Measurements from ENCODE around the gene RNF112. TPM values are rescaled to one million over a fixed set of nuclear protein-coding genes. Genes with fewer than 3 reads are reported as not detected.

Gene RNF112
- total and polyA plus RNA-seq, 3 experiments from 2014 or later, result 0.18 to 0.22 TPM; not detected in 1

- ChIA-PET CTCF (interaction anchor here (3.1 kb wide), 1 partner anchor 24 kb away, joined by 13 read pairs; the partner anchor contains the start of gene B9D1), POLR2A (interaction anchor here (0.7 kb wide), 1 partner anchor 257 kb away, joined by 3 read pairs; no protein-coding TSS in a partner anchor)
- no peaks in the 10 kb centered on the region for H3K36me3 ChIP-seq (ENCODE audit: insufficient read depth, low read length)
- H3K27me3 Mint-ChIP-seq, result no peaks in the 10 kb centered on the region
- H3K4me3 Mint-ChIP-seq, result peak within 1 kb of the TSS in 1 of 7 donors; percentile 41
- H3K27me3 ChIP-seq (ENCODE audit: insufficient read depth, low read length, poor library complexity, severe bottlenecking), result no peaks in the 10 kb centered on the region
- H3K4me1 ChIP-seq (ENCODE audit: insufficient read depth, low read length), result no peaks in the 10 kb centered on the region
- H3K9me3 ChIP-seq (ENCODE audit: low read length), result no peaks in the 10 kb centered on the region
- peaks cover 0 to 4% (median 3%) of the 10 kb centered on the region in 3 donors for H3K4me1 Mint-ChIP-seq
- no peaks in the 10 kb centered on the region for H3K9me3 Mint-ChIP-seq
- no peak within 1 kb of the TSS for H3K4me3 ChIP-seq (ENCODE audit: low read length)
- peak in 1 of 5 donors; percentile 35 for DNase-seq
- H3K27ac ChIP-seq (ENCODE audit: low read depth, low read length), result no peak within 1 kb of the TSS
- H3K27ac Mint-ChIP-seq, result peak within 1 kb of the TSS in 4 of 8 donors; percentile 35 to 88 (median 57)
- H3K36me3 Mint-ChIP-seq, result peaks cover 0 to 23% (median 3%) of the 10 kb centered on the region in 3 donors
Measured at GRCh38 chr17:19386974-19387920, 23.8 kb upstream of the RNF112 start, which contains the start of gene MFAP4. MFAP4 (minus strand) TSS chr17:19387190; CDS start chr17:19387155, 35 bp downstream.

- peak overlapping the region in 4 of 8 donors; percentile 35 to 88 (median 57) for H3K27ac Mint-ChIP-seq
Measured at GRCh38 chr17:19387921-19388521, 23.0 kb upstream of the RNF112 start.

GRCh38 chr17:19388791-19389785 is 21.9 kb upstream of the RNF112 start:
- DNase-seq, result peak in 1 of 5 donors; percentile 19
- no peaks in the 10 kb centered on the region for H3K27me3 ChIP-seq (ENCODE audit: insufficient read depth, low read length, poor library complexity, severe bottlenecking)
- Mint-ChIP-seq H3K36me3 (peaks cover 0 to 7% (median 0%) of the 10 kb centered on the region in 3 donors), H3K27ac (peak overlapping the region in 2 of 8 donors; percentile 6 to 30), H3K4me1 (peaks cover 0 to 4% (median 3%) of the 10 kb centered on the region in 3 donors), H3K4me3 (no peak overlapping the region), H3K27me3 (no peaks in the 10 kb centered on the region), H3K9me3 (no peaks in the 10 kb centered on the region)
- ChIA-PET CTCF (interaction anchor here (0.9 to 3.5 kb wide), 4 partner anchors 11 to 58 kb away, joined by 3 to 11 read pairs (median 6); partner anchors contain the start of genes B9D1 and MAPK7), POLR2A (no interaction called here)
- no peaks in the 10 kb centered on the region for H3K4me1 ChIP-seq (ENCODE audit: insufficient read depth, low read length)
- H3K4me3 ChIP-seq (ENCODE audit: low read length), result no peak overlapping the region
- H3K9me3 ChIP-seq (ENCODE audit: low read length), result no peaks in the 10 kb centered on the region
- no peak overlapping the region for H3K27ac ChIP-seq (ENCODE audit: low read depth, low read length)
- no peaks in the 10 kb centered on the region for H3K36me3 ChIP-seq (ENCODE audit: insufficient read depth, low read length)

More at GRCh38 chr17:19387921-19388521, 23.0 kb upstream of the RNF112 start:
- ChIA-PET CTCF (interaction anchor here (1.2 to 3.5 kb wide), 4 partner anchors 10 to 59 kb away, joined by 3 to 13 read pairs (median 10); partner anchors contain the start of genes B9D1 and MAPK7), POLR2A (no interaction called here)
- Mint-ChIP-seq H3K27me3 (no peaks in the 10 kb centered on the region), H3K9me3 (no peaks in the 10 kb centered on the region), H3K4me3 (peak overlapping the region in 1 of 7 donors; percentile 41), H3K36me3 (peaks cover 0 to 17% (median 3%) of the 10 kb centered on the region in 3 donors), H3K4me1 (peaks cover 0 to 4% (median 3%) of the 10 kb centered on the region in 3 donors)
- no peaks in the 10 kb centered on the region for H3K9me3 ChIP-seq (ENCODE audit: low read length)
- H3K36me3 ChIP-seq (ENCODE audit: insufficient read depth, low read length), result no peaks in the 10 kb centered on the region
- no peak overlapping the region for H3K4me3 ChIP-seq (ENCODE audit: low read length)
- no peaks in the 10 kb centered on the region for H3K4me1 ChIP-seq (ENCODE audit: insufficient read depth, low read length)
- peak in 1 of 5 donors; percentile 3 for DNase-seq
- H3K27me3 ChIP-seq (ENCODE audit: insufficient read depth, low read length, poor library complexity, severe bottlenecking), result no peaks in the 10 kb centered on the region
- H3K27ac ChIP-seq (ENCODE audit: low read depth, low read length), result no peak overlapping the region

GRCh38 chr17:19390951-19391350 is 20.1 kb upstream of the RNF112 start:
- DNase-seq, result peak in 1 of 5 donors; percentile 15
- Histone ChIP-seq H3K36me3 (ENCODE audit: insufficient read depth, low read length) (no peaks in the 10 kb centered on the region), H3K9me3 (ENCODE audit: low read length) (no peaks in the 10 kb centered on the region), H3K4me1 (ENCODE audit: insufficient read depth, low read length) (no peaks in the 10 kb centered on the region), H3K27ac (ENCODE audit: low read depth, low read length) (no peak overlapping the region), H3K27me3 (ENCODE audit: insufficient read depth, low read length, poor library complexity, severe bottlenecking) (no peaks in the 10 kb centered on the region), H3K4me3 (ENCODE audit: low read length) (no peak overlapping the region)
- ChIA-PET CTCF (interaction anchor here (0.8 to 3.5 kb wide), 2 partner anchors 13 to 29 kb away, joined by 3 to 9 read pairs; partner anchors contain the start of genes B9D1 and MAPK7), POLR2A (no interaction called here)
- no peaks in the 10 kb centered on the region for H3K36me3 Mint-ChIP-seq
- H3K27me3 Mint-ChIP-seq, result peaks cover 0 to 1% of the 10 kb centered on the region in 2 donors
- H3K4me3 Mint-ChIP-seq, result no peak overlapping the region
- no peaks in the 10 kb centered on the region for H3K9me3 Mint-ChIP-seq
- H3K27ac Mint-ChIP-seq, result no peak overlapping the region
- peaks cover 0 to 4% (median 2%) of the 10 kb centered on the region in 3 donors for H3K4me1 Mint-ChIP-seq

- no peak overlapping the region for H3K4me3 Mint-ChIP-seq
- ChIA-PET CTCF (interaction anchor here (0.8 to 3.5 kb wide), 2 partner anchors 13 to 29 kb away, joined by 3 to 9 read pairs; partner anchors contain the start of genes B9D1 and MAPK7), POLR2A (no interaction called here)
- peaks cover 0 to 1% of the 10 kb centered on the region in 2 donors for H3K27me3 Mint-ChIP-seq
- H3K27ac Mint-ChIP-seq, result no peak overlapping the region
- peaks cover 0 to 4% (median 2%) of the 10 kb centered on the region in 3 donors for H3K4me1 Mint-ChIP-seq
- H3K4me3 ChIP-seq (ENCODE audit: low read length), result no peak overlapping the region
- DNase-seq, result peak in 1 of 5 donors; percentile 35
- H3K9me3 ChIP-seq (ENCODE audit: low read length), result no peaks in the 10 kb centered on the region
- no peak overlapping the region for H3K27ac ChIP-seq (ENCODE audit: low read depth, low read length)
- H3K36me3 Mint-ChIP-seq, result peaks cover 0 to under 1% (median 0%) of the 10 kb centered on the region in 3 donors
- H3K4me1 ChIP-seq (ENCODE audit: insufficient read depth, low read length), result no peaks in the 10 kb centered on the region
- no peaks in the 10 kb centered on the region for H3K9me3 Mint-ChIP-seq
- no peaks in the 10 kb centered on the region for H3K36me3 ChIP-seq (ENCODE audit: insufficient read depth, low read length)
- H3K27me3 ChIP-seq (ENCODE audit: insufficient read depth, low read length, poor library complexity, severe bottlenecking), result no peaks in the 10 kb centered on the region
Measured at GRCh38 chr17:19391432-19391831, 19.6 kb upstream of the RNF112 start.

GRCh38 chr17:19392303-19392702 is 18.7 kb upstream of the RNF112 start:
- ChIA-PET CTCF (interaction anchor here (0.7 kb wide), 1 partner anchor 30 kb away, joined by 3 read pairs; the partner anchor contains the start of gene B9D1), POLR2A (no interaction called here)
- Mint-ChIP-seq H3K36me3 (peaks cover 0 to 3% (median 0%) of the 10 kb centered on the region in 3 donors), H3K4me1 (peaks cover 0 to 4% (median 2%) of the 10 kb centered on the region in 3 donors), H3K4me3 (no peak overlapping the region), H3K27me3 (peaks cover 0 to 3% of the 10 kb centered on the region in 2 donors), H3K27ac (no peak overlapping the region), H3K9me3 (no peaks in the 10 kb centered on the region)
- no peak overlapping the region for H3K27ac ChIP-seq (ENCODE audit: low read depth, low read length)
- H3K4me1 ChIP-seq (ENCODE audit: insufficient read depth, low read length), result no peaks in the 10 kb centered on the region
- no peak overlapping the region for H3K4me3 ChIP-seq (ENCODE audit: low read length)
- DNase-seq, result no peak
- H3K9me3 ChIP-seq (ENCODE audit: low read length), result no peaks in the 10 kb centered on the region
- H3K36me3 ChIP-seq (ENCODE audit: insufficient read depth, low read length), result no peaks in the 10 kb centered on the region
- H3K27me3 ChIP-seq (ENCODE audit: insufficient read depth, low read length, poor library complexity, severe bottlenecking), result no peaks in the 10 kb centered on the region

- H3K9me3 Mint-ChIP-seq, result no peaks in the 10 kb centered on the region
- no peak overlapping the region for H3K4me3 Mint-ChIP-seq
- no peaks in the 10 kb centered on the region for H3K4me1 Mint-ChIP-seq
- no peaks in the 10 kb centered on the region for H3K27me3 ChIP-seq (ENCODE audit: insufficient read depth, low read length, poor library complexity, severe bottlenecking)
- H3K27ac ChIP-seq (ENCODE audit: low read depth, low read length), result no peak overlapping the region
- DNase-seq, result no peak
- no peaks in the 10 kb centered on the region for H3K4me1 ChIP-seq (ENCODE audit: insufficient read depth, low read length)
- no peak overlapping the region for H3K4me3 ChIP-seq (ENCODE audit: low read length)
- POLR2A ChIA-PET, result no interaction called here
- peaks cover 0 to 3% (median 0%) of the 10 kb centered on the region in 3 donors for H3K36me3 Mint-ChIP-seq
- peaks cover 0 to 4% of the 10 kb centered on the region in 2 donors for H3K27me3 Mint-ChIP-seq
- CTCF ChIA-PET, result interaction anchor here (1.1 kb wide), 1 partner anchor 35 kb away, joined by 3 read pairs; the partner anchor contains the start of gene B9D1
- no peaks in the 10 kb centered on the region for H3K36me3 ChIP-seq (ENCODE audit: insufficient read depth, low read length)
- peak overlapping the region in 1 of 8 donors; percentile 43 for H3K27ac Mint-ChIP-seq
- H3K9me3 ChIP-seq (ENCODE audit: low read length), result no peaks in the 10 kb centered on the region
Measured at GRCh38 chr17:19397556-19398041, 13.4 kb upstream of the RNF112 start.
